Astrocyte (in vitro differentiated cells and primary cell): ENCODE results near the gene BMPR1B.

ENCODE experiments used
- EZH2 ChIP-seq: IDR thresholded peaks from 2 replicates; pipeline ENCODE4 v1.6.1; 2012; ENCODE audit warnings: mild to moderate bottlenecking, low read length, inconsistent platforms; ENCODE audit not compliant: insufficient read depth
- TF ChIP-seq, protein P1 (sequence below): IDR thresholded peaks from 2 replicates; pipeline ENCODE4 v1.5.1; 2011; ENCODE audit warnings: low read depth, mild to moderate bottlenecking, inconsistent platforms, low read length, moderate library complexity; ENCODE audit not compliant: insufficient read depth

DNA sequence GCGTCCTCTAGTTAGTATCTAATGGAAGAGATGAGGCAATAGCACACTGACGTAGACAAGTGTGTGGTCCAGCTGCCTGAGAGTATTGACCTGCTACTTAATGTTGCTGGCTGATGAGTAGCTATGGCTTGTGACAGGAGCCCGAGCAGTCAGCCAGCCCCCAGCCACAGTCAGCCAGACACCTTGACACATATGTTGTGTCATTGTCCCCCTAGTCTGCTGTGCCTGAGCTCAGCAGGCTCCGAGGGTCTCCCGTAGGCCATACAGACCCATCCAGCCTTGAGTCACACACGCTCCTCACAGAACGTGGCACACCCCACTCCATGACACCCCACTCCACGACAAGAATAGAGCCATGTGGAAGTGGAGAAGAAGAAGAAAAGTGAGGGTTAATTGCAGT is 428.9 kb downstream of the BMPR1B start:
- TF ChIP-seq, protein P1, sequence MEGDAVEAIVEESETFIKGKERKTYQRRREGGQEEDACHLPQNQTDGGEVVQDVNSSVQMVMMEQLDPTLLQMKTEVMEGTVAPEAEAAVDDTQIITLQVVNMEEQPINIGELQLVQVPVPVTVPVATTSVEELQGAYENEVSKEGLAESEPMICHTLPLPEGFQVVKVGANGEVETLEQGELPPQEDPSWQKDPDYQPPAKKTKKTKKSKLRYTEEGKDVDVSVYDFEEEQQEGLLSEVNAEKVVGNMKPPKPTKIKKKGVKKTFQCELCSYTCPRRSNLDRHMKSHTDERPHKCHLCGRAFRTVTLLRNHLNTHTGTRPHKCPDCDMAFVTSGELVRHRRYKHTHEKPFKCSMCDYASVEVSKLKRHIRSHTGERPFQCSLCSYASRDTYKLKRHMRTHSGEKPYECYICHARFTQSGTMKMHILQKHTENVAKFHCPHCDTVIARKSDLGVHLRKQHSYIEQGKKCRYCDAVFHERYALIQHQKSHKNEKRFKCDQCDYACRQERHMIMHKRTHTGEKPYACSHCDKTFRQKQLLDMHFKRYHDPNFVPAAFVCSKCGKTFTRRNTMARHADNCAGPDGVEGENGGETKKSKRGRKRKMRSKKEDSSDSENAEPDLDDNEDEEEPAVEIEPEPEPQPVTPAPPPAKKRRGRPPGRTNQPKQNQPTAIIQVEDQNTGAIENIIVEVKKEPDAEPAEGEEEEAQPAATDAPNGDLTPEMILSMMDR = no peak
- no peak for TF ChIP-seq EZH2
